Measurements from ENCODE around the gene PSMC5.
A peak's percentile ranks its signal among the peaks of the same experiment; 100 is the strongest.

Gene PSMC5

DNA sequence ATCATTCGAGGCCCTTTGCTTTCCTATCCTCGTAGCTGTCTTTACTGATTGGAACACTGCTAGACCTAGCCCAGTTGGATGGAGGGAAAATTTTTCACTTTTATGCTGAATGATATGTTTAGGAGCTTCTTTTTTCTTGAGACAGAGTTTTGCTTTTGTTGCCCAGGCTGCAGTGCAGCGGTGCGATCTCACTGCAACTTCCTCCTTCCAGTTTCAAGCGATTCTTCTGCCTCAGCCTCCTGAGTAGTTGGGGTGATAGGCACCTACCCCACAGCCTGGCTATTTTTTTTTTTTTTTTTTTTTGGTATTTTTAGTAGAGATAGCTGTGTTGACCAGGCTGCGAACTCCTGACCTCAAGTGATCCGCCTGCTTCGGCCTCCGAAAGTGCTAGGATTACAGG, 17.3 kb upstream of the PSMC5 start:
- Mint-ChIP-seq H3K27ac (no peak overlapping the region), H3K9me3 (no peaks in the 10 kb centered on the region), H3K36me3 (ENCODE audit: low read depth) (peaks cover 79% of the 10 kb centered on the region), H3K27me3 (ENCODE audit: low read depth) (no peaks in the 10 kb centered on the region), H3K4me1 (ENCODE audit: low read depth) (peaks cover 2% of the 10 kb centered on the region), H3K4me3 (no peak overlapping the region)
- no peak for DNase-seq (ENCODE audit: low spot score)

GRCh38 chr17:63816123-63816522, 11.1 kb upstream of the PSMC5 start:
- H3K36me3 Mint-ChIP-seq (ENCODE audit: low read depth): peaks cover 84% of the 10 kb centered on the region

DNA sequence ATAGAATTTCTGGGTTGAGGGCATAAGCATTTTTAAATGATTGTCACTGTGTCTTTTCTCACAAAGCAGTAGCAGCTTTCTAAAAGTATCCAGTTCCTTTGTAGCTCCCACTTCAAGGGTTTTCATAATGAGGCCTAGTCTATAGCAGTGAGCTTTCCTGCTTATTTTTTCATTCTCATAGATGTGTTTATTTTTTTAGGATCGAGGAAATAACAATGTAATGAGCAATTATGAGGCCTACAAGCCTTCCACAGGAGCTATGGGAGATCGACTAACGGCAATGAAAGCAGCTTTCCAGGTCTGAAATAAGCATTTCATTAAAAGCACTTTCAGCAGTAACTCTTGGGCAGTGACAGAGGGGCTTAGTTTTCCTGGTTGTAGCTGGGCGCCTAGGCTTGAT, 10.6 kb upstream of the PSMC5 start:
- H3K27ac Mint-ChIP-seq: no peak overlapping the region
- no peaks in the 10 kb centered on the region for H3K27me3 Mint-ChIP-seq (ENCODE audit: low read depth)
- H3K36me3 Mint-ChIP-seq (ENCODE audit: low read depth): peaks cover 83% of the 10 kb centered on the region
- H3K9me3 Mint-ChIP-seq: no peaks in the 10 kb centered on the region
- H3K4me1 Mint-ChIP-seq (ENCODE audit: low read depth): peaks cover 9% of the 10 kb centered on the region
- H3K4me3 Mint-ChIP-seq: no peak overlapping the region
- no peak for DNase-seq (ENCODE audit: low spot score)

More at GRCh38 chr17:63816123-63816522, 11.1 kb upstream of the PSMC5 start:
- H3K9me3 Mint-ChIP-seq: no peaks in the 10 kb centered on the region
- H3K27me3 Mint-ChIP-seq (ENCODE audit: low read depth): no peaks in the 10 kb centered on the region
- no peak overlapping the region for H3K27ac Mint-ChIP-seq
- peaks cover 7% of the 10 kb centered on the region for H3K4me1 Mint-ChIP-seq (ENCODE audit: low read depth)
- no peak for DNase-seq (ENCODE audit: low spot score)
- H3K4me3 Mint-ChIP-seq: no peak overlapping the region

DNA sequence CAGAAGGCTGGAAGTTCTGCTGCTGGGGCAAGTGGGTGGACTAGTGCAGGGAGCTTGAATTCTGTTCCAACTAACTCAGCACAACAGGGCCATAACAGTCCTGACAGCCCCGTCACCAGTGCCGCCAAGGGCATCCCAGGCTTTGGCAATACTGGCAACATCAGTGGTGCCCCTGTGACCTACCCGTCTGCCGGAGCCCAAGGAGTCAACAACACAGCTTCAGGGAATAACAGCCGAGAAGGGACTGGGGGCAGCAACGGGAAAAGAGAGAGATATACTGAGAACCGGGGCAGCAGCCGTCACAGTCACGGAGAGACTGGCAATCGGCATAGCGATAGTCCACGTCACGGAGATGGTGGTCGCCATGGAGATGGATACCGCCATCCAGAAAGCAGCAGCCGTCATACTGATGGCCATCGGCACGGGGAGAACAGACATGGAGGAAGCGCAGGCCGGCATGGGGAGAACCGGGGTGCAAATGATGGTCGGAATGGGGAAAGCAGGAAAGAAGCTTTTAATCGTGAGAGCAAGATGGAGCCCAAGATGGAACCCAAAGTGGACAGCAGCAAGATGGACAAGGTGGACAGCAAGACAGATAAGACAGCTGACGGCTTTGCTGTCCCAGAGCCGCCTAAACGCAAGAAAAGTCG, 9.4 kb upstream of the PSMC5 start:
- no peaks in the 10 kb centered on the region for H3K9me3 Mint-ChIP-seq
- no peaks in the 10 kb centered on the region for H3K27me3 Mint-ChIP-seq (ENCODE audit: low read depth)
- peaks cover 83% of the 10 kb centered on the region for H3K36me3 Mint-ChIP-seq (ENCODE audit: low read depth)
- no peak overlapping the region for H3K27ac Mint-ChIP-seq
- H3K4me1 Mint-ChIP-seq (ENCODE audit: low read depth): peaks cover 13% of the 10 kb centered on the region
- no peak overlapping the region for H3K4me3 Mint-ChIP-seq
- DNase-seq (ENCODE audit: low spot score): no peak

GRCh38 chr17:63819131-63819530, 8.1 kb upstream of the PSMC5 start:
- Mint-ChIP-seq H3K27ac (peak overlapping the region; percentile 70), H3K27me3 (ENCODE audit: low read depth) (no peaks in the 10 kb centered on the region), H3K9me3 (no peaks in the 10 kb centered on the region), H3K4me3 (peak overlapping the region; percentile 66), H3K36me3 (ENCODE audit: low read depth) (peaks cover 81% of the 10 kb centered on the region), H3K4me1 (ENCODE audit: low read depth) (peaks cover 23% of the 10 kb centered on the region)
- no peak for DNase-seq (ENCODE audit: low spot score)

DNA sequence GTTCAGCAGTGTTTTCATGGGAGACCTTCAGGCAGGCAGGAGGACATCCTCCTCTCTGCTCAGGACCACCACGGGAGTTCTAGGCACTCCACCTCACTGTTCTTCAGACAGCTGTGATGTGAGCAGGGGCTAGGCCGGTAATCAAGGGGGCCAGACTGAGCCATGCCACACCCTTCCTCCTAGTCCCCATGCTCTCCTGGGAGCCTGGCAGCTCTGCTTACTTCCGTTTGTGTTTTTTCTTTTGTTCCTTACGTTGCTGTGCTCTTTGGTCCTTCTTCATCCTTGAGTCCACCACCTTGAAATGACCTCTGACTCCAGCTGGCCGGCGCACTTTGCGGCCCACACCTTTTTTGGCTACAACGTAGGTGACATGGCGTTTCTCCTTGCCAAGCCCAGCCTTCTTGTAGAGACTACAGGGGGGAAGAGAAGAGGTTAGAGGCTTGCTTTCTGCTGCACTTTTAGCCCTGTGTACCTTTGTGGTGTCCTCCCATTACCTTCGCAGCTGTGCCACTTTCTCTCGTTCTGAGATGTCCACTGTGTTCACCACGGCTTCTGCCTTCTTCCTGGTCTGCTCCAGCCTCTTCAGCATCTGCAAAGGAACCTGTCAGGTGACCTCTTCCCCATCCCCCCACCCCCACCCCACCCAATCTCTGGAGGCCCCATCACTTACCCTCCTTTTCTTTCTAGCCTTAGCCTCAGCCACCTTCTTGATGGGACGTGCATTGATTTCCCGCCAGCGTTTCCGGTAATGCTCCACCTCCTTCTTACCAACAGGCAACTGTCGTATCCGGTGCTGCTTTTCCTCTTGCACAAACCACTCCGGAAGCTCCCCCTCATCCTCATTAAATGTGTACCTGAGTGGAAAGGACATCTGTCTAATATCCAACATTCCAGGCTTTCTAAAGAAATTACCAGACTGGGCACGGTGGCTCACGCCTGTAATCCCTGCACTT, 7.4 kb upstream of the PSMC5 start:
- Mint-ChIP-seq H3K27me3 (ENCODE audit: low read depth) (no peaks in the 10 kb centered on the region), H3K27ac (peak overlapping the region; percentile 70), H3K4me3 (peak overlapping the region; percentile 66), H3K36me3 (ENCODE audit: low read depth) (peaks cover 84% of the 10 kb centered on the region), H3K4me1 (ENCODE audit: low read depth) (peaks cover 24% of the 10 kb centered on the region), H3K9me3 (no peaks in the 10 kb centered on the region)
- no peak for DNase-seq (ENCODE audit: low spot score)

GRCh38 chr17:63820963-63821561, 6.2 kb upstream of the PSMC5 start:
- Mint-ChIP-seq H3K27me3 (ENCODE audit: low read depth) (no peaks in the 10 kb centered on the region), H3K4me3 (peak overlapping the region; percentile 51), H3K36me3 (ENCODE audit: low read depth) (peaks cover 83% of the 10 kb centered on the region), H3K27ac (peak overlapping the region; percentile 62), H3K9me3 (no peaks in the 10 kb centered on the region), H3K4me1 (ENCODE audit: low read depth) (peaks cover 33% of the 10 kb centered on the region)
- no peak for DNase-seq (ENCODE audit: low spot score)

DNA sequence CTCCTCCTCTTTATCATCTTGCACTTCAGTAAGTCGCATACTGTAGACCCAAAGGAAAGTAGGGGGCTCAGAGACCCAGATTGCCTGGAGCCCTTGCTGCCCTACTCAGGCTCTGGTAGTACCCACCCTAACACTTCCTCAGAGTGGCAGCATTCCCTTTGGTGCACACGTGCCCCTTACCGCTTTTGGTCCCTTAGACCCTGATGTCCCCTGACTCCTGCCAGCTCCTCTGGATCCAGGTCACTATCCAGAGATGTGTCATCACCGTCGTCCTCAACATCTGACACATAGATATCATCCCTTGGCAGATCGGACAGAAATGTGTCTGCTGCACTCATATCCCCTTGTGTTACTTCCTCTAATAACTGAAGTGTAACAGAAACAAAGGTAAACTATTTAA, 5.4 kb upstream of the PSMC5 start:
- H3K4me3 Mint-ChIP-seq: peak overlapping the region; percentile 66

DNA sequence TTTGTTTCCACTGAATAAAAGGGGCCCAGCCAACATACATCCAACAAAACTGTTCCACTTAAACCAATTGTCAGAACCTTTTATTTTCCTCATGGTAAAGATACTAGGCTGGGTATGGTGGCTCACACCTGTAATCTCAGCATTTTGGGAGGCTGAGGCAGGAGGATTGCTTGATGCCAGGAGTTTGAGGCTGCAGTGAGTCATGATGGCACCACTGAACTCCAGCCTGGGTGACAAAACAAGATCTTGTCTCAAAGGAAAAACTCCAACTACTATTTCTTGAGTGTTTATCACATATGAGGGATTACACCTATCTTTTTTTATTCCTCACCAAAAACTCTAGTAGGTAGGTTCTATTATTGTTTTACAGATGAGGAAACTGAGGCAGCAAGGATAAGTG, 4.7 kb upstream of the PSMC5 start:
- no peak for DNase-seq (ENCODE audit: low spot score)
- H3K4me1 Mint-ChIP-seq (ENCODE audit: low read depth): peaks cover 36% of the 10 kb centered on the region
- no peaks in the 10 kb centered on the region for H3K27me3 Mint-ChIP-seq (ENCODE audit: low read depth)

More for the DNA sequence above, 5.4 kb upstream of the PSMC5 start:
- Mint-ChIP-seq H3K27me3 (ENCODE audit: low read depth) (no peaks in the 10 kb centered on the region), H3K9me3 (no peaks in the 10 kb centered on the region), H3K4me1 (ENCODE audit: low read depth) (peaks cover 36% of the 10 kb centered on the region), H3K36me3 (ENCODE audit: low read depth) (peaks cover 82% of the 10 kb centered on the region), H3K27ac (peak overlapping the region; percentile 78)
- no peak for DNase-seq (ENCODE audit: low spot score)

DNA sequence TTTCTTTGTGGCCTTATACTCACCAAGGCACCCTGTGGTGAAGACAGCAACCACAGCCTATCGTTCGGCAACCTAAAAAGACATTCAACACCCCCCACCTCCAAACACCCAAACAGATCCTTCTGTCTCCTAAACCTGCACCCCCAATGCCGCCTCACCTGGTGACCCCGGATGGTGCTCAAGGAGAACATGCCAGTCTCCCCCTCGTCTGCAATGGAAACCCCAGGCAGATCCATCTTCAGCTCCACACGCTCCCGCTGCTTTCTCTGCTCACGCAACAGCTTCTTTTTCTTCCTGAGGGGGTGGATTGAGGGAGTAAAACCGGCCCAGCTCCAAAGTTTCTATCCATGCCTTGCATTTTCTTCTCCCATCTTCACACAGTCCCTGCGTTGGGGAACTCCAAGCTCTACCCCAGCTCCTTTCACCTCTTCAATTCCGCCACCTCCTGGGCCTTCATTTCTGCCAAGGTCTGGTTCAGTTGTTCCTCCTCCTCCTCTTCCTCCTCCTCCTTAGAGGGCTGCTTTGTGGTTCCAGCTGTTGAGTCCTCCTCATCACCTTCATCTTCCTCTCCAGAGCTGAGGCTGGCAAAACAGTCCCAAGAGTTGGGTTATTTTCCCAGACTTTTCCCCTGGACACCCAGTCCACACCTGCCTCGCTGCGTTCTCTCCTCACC, 3.4 kb upstream of the PSMC5 start:
- no peaks in the 10 kb centered on the region for H3K27me3 Mint-ChIP-seq (ENCODE audit: low read depth)
- no peak overlapping the region for H3K4me3 Mint-ChIP-seq
- no peak for DNase-seq (ENCODE audit: low spot score)
- peaks cover 73% of the 10 kb centered on the region for H3K36me3 Mint-ChIP-seq (ENCODE audit: low read depth)
- H3K27ac Mint-ChIP-seq: peak overlapping the region; percentile 46
- no peaks in the 10 kb centered on the region for H3K9me3 Mint-ChIP-seq
- peaks cover 44% of the 10 kb centered on the region for H3K4me1 Mint-ChIP-seq (ENCODE audit: low read depth)

More for the DNA sequence above, 4.7 kb upstream of the PSMC5 start:
- Mint-ChIP-seq H3K27ac (no peak overlapping the region), H3K4me3 (no peak overlapping the region), H3K36me3 (ENCODE audit: low read depth) (peaks cover 77% of the 10 kb centered on the region), H3K9me3 (no peaks in the 10 kb centered on the region)

GRCh38 chr17:63824362-63824761, 2.9 kb upstream of the PSMC5 start:
- H3K27me3 Mint-ChIP-seq (ENCODE audit: low read depth): no peaks in the 10 kb centered on the region
- peak overlapping the region; percentile 46 for H3K27ac Mint-ChIP-seq
- H3K4me3 Mint-ChIP-seq: no peak overlapping the region
- no peaks in the 10 kb centered on the region for H3K9me3 Mint-ChIP-seq
- peaks cover 49% of the 10 kb centered on the region for H3K4me1 Mint-ChIP-seq (ENCODE audit: low read depth)
- DNase-seq (ENCODE audit: low spot score): no peak
- H3K36me3 Mint-ChIP-seq (ENCODE audit: low read depth): peaks cover 73% of the 10 kb centered on the region

- peak overlapping the region; percentile 97 for H3K4me3 Mint-ChIP-seq
- peaks cover 74% of the 10 kb centered on the region for H3K36me3 Mint-ChIP-seq (ENCODE audit: low read depth)
- H3K27ac Mint-ChIP-seq: peak overlapping the region; percentile 97
- no peaks in the 10 kb centered on the region for H3K27me3 Mint-ChIP-seq (ENCODE audit: low read depth)
- H3K4me1 Mint-ChIP-seq (ENCODE audit: low read depth): peaks cover 60% of the 10 kb centered on the region
- no peak for DNase-seq (ENCODE audit: low spot score)
- no peaks in the 10 kb centered on the region for H3K9me3 Mint-ChIP-seq
These were observed 696 bp upstream of the PSMC5 start for GRCh38 chr17:63826468-63827001.

DNA sequence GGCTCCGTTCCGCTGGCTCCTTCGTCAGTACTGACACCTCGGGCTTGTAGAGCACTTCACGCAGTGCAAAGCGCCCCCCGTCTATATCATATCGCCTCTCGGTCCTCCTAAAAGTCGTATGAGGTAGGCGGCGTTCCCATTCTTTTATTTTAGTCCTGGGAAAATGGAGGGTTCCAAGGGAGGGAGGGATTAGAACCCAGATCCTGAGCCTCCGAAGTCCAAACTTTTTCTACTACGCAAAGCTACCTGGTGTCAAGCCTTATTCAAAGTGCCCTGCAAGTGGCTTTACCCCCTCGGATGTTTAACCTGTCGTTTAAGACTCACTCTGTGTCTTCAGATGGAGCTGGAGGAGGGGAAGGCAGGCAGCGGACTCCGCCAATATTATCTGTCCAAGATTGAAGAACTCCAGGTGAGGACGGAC, 580 bp downstream of the PSMC5 start:
- Mint-ChIP-seq H3K4me1 (ENCODE audit: low read depth) (peaks cover 59% of the 10 kb centered on the region), H3K9me3 (no peaks in the 10 kb centered on the region), H3K36me3 (ENCODE audit: low read depth) (peaks cover 72% of the 10 kb centered on the region), H3K27ac (peak overlapping the region; percentile 97), H3K27me3 (ENCODE audit: low read depth) (no peaks in the 10 kb centered on the region), H3K4me3 (peak overlapping the region; percentile 97)
- no peak for DNase-seq (ENCODE audit: low spot score)

Measured in T-helper 2 cell treated with Interferon-gamma antibody and Interleukin-4, amounts not matched to agents 5 μg/mL and 100 μg/mL, for 36 hours (primary cell).